Activated T-cell treated with anti-CD3 and anti-CD28 coated beads for 24 hours (primary cell): ENCODE results near the gene WBP2.
"Not testable (repeated sequence)": the region's sequence is repeated elsewhere in the genome, so short reads cannot be mapped to it uniquely, and the experiment has no call there.

ENCODE experiments used
- DNase-seq: peaks from one replicate; pipeline ENCODE4 v3.0.0-alpha.2; 2020; ENCODE audit warnings: low read depth

WBP2 gene

GRCh38 chr17:75888484-75888883 is 33.3 kb upstream of the WBP2 start:
- DNase-seq: no peak

GRCh38 chr17:75885860-75886259 is 30.7 kb upstream of the WBP2 start:
- not testable (repeated sequence) for DNase-seq

DNA sequence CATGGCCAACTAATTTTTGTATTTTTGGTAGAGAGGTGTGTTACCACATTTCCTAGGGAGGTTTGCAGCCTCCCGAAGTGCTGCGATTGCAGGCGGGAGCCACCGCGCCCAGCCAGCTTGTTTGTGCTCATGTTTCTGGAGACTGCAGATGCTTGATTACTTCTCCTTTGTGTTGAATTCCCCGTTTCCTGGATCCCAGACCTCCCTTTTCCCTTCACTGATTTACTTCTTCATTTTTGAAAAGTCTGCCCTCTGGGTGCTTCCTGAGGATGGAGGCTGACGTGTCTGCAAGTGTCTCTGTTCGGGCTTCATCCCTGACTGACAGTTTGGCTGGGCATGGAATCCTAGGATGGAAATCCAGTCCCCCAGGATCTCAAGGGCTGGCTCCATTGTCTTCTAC is 30.3 kb upstream of the WBP2 start:
- DNase-seq: no peak

- DNase-seq: no peak
These were observed 26.7 kb upstream of the WBP2 start for GRCh38 chr17:75881678-75882454.

DNA sequence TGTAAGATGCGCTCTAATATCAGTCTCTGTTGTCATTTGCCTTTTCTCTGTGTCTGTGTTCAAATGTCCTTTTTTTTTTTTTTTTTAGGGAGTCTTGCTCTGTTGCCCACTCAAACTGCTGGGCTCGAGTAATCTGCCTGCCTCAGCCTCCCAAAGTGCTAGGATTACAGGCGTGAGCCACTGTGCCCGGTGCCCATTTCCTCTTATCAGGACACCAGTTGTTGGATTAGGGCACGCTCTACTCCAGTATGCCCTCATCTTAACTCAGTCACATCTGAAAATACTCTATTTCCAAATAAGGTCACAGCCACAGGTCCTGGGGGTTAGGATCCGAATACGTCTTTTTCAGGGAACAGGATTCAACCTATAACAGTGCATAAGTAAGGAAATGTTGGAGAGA is 25.1 kb upstream of the WBP2 start:
- DNase-seq: no peak

- DNase-seq: no peak
These were observed 23.3 kb upstream of the WBP2 start, which contains the start of gene TRIM47 for GRCh38 chr17:75878174-75878998. Gene TRIM47, minus strand, starts transcription at chr17:75878581. Its CDS starts 33 bp downstream, at chr17:75878548.

DNA sequence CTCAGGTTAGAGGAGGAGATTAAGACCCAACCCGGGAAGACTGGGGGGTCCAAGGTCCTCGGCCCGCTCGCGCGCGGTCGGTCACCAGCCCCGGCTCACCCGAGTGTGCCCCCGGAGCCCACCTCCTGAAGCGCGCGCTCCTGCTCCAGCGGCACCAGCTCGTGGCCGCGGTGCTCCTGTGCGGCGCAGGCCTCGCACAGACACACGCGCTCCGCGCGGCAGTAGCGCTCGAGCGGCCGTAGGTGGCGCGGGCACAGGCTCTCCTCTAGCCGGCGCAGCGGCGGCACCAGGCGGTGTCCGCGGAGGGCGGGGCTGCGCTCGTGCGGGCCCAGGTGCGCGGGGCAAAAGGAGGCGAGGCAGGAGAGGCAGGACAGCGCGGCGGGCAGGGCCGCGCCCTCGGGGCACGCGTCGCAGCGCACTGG is 22.6 kb upstream of the WBP2 start:
- peak; percentile 50 for DNase-seq

- DNase-seq: peak; percentile 26
These were observed 22.0 kb upstream of the WBP2 start for GRCh38 chr17:75876938-75877751.

DNA sequence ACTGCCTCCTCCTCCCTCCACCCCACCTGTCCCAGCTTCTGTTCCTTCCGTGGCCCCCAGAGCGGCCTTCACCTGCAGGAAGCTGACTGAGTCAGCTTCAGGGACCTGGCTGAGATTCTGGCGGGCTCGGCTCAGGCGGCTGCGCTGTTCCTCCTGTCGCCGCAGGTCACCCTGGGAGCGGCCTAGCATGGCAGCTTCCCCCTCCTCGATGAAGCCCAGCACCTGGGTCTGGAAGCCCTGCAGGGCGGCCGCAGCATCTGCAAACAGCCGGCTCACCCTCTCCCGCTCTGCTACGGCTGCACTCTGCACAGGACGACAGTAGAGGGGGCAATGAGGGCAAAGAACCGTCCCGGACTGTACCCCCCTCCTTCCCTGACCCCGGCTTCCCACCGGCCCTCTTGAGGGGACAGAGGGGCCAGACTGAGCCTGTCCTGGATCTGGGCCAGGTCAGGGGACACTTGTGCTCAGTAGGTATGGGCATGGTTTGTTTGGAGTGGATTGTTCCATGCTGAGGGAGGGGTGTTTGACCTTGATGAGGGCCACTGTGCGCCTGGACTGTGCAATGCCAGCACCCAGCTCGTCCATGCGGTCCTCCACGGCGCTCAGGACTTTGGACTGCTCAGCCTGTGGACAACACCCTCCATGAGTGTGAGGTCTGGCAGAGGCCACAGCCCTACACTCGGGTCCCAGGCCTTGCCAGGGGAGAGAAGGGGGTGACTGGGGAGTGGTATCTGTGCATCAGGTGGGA is 21.2 kb upstream of the WBP2 start:
- peak; percentile 59 for DNase-seq

- DNase-seq: no peak
These were observed 20.7 kb upstream of the WBP2 start for GRCh38 chr17:75875940-75876189.

DNA sequence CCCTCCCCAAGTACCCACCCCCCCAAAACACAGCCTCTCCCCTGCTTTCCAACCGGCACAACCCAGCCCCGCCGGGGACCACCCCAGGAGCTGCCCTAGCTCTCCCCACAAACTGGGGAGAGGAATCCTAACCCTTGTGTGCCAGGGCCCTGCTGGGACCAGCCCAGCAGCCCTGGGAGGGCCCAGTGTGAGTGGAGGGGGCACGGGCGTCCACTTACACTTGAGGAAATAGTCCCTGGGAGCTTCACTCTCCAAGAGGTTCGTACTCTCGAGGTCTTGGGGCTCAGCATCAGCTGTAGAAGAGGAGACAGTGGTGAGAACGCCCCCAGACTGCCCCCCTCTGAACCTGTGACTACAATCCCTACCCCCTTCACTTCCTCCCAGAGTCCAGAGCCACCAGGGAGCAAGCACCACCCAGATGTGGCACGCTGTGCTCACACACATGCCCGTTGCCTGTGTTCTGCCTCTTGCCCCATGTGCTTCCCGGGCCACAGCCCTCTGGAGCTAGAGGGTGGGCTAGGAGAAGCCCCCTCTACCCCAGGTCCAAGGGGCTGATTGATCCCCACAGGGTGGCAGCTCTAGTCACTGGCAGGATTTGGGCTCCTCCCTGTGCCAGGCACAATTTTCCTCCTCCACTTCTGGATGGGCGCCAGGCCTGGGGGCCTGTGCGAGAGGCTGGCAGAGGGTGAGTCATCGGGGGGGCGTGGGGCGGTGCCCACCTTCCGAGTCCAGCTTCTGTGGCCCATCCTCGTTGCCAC is 20.2 kb upstream of the WBP2 start:
- DNase-seq: no peak

GRCh38 chr17:75874323-75875181 is 19.4 kb upstream of the WBP2 start:
- DNase-seq: no peak

DNA sequence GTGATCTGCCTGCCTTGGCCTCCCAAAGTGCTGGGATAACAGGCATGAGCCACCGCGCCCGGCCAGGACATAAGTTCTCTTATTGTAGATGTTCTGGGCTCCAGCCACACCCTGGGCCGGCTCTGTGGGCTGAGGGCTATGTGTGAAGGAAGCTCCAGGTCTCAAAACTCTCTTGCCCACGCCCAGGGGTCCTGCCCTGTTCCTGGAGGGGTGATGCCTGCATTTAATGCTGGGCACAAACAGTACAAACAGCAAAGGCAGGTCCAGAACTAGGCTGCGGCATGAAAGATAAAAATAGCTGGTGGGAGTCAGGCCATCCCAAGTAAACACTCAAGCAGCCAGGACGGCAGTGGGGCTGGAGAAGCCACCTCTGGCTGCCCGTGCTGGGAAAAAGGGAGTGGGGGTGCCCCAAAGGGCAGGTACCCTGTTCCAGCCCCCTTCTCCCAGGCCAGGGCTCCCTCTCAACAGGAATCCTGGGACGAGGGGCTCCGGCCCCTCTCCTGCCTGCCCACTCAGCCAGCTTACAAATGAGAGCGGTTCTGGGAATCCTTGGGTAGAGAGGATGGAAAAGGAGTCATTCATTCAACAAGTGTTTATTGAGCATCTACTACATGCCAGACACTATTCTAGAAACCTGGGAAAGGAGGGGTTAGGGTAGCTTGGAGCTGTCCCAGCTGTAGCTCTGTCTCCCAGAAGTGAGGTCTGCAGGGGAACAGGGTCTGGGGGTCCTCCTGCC is 18.6 kb upstream of the WBP2 start:
- no peak for DNase-seq

DNA sequence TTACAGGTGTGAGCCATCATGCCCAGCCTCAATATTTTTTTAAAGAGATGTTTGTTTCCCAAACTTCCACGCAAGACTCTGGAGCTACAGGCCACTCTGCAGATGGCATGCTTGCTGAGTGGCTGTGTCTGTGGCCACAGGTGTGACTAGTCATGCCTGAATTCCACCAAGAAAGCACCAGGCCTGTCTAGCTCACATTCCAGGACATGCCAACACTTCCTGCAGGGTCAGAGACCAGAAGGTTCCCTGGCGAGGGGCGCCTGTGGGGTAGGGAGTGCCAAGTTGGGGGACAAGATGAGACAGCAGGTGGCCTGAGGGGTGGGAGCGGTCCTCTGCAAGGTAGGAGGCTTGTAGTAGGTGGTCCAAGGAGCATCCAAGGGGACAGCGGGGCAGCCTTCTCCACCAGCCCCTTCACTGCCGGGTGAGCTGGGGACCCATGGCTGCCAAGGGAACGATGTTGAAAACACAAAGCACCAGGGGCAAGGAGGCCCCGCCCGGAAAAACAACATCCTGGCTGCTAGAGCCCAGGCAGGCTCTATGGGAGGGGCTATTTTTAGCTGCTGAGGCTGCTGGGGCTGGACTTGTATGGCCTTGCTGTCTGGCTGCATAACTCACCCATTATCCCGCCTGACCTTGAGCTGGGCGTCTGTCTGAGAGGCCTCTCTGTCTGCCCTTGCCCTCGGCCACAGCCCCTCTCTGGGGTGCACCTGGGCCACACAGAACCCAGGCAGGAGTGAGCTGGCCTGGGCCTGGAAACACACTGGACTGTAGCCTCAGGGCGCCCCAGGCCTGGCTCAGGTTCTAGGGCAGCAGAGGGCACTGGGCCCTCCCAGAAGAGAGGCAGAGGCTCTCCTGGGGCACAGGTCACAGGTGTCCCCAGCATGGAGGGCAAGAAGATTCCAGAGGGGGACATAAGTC is 17.6 kb upstream of the WBP2 start:
- DNase-seq: peak; percentile 29

GRCh38 chr17:75870228-75870627 is 15.1 kb upstream of the WBP2 start:
- DNase-seq: not testable (repeated sequence)

GRCh38 chr17:75869282-75870141 is 14.4 kb upstream of the WBP2 start:
- no peak for DNase-seq

DNA sequence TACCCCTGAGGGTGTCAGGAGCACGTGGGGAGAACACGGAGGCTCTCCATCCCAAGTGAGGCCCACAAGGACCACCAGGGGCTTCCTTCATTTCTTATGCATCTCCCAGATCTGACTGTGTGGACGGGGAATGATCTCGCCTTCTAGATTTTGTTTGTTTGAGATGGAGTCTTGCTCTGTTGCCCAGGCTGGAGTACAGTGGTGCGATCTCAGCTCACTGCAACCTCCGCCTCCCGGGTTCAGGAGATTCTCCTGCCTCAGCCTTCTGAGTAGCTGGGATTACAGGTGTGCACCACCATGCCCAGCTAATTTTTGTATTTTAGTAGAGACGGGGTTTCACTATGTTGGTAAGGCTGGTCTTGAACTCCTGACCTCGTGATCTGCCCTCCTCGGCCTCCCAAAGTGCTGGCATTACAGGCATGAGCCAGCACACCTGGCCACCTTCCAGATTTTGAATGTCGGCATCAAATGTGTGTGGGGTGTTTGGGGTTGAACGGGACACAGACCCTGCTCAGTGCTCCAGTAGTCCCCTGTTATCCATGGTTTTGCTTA is 13.7 kb upstream of the WBP2 start:
- not testable (repeated sequence) for DNase-seq
